Activated B cell treated with CpG ODN at 0.5 μM for 24 hours (primary cell): Measurements from ENCODE around the gene CDH16. TPM values are rescaled to one million over a fixed set of nuclear protein-coding genes. Genes with fewer than 3 reads are reported as not detected.

Experiments used
- ATAC-seq: fragments of 200-7000 bp; cut with Tn5 transposase; one replicate; pipeline ENCODE4 v1.10.0; 2021; ENCODE audit warnings: low read depth, mild to moderate bottlenecking, moderate library complexity
- CTCF ChIA-PET: fragments of 350-600 bp; sonication (Branson Sonifier 250); formaldehyde crosslinking; loops from one replicate; lab custom pipeline; 2021; ENCODE audit warnings: antibody characterized with exemption; lab: Charles Lee
- POLR2A ChIA-PET: fragments of 350-600 bp; sonication (Branson Sonifier 250); formaldehyde crosslinking; loops from one replicate; lab custom pipeline; 2021; ENCODE audit warnings: antibody characterized with exemption; lab: Charles Lee
- DNase-seq: peaks from one replicate; pipeline ENCODE4 v3.0.0; 2022
- H3K27ac Mint-ChIP-seq: one replicate; pipeline ENCODE4 v1.8.0; 2020; ENCODE audit warnings: mixed read lengths
- H3K27me3 Mint-ChIP-seq: one replicate; pipeline ENCODE4 v1.8.0; 2021; ENCODE audit warnings: mixed read lengths
- H3K36me3 Mint-ChIP-seq: one replicate; pipeline ENCODE4 v1.8.0; 2021; ENCODE audit warnings: low read depth, mixed read lengths
- H3K4me1 Mint-ChIP-seq: one replicate; pipeline ENCODE4 v1.8.0; 2021; ENCODE audit warnings: mixed read lengths
- H3K4me3 Mint-ChIP-seq: one replicate; pipeline ENCODE4 v1.8.0; 2020; ENCODE audit warnings: mild to moderate bottlenecking, mixed read lengths
- H3K9me3 Mint-ChIP-seq: one replicate; pipeline ENCODE4 v1.8.0; 2020; ENCODE audit warnings: mixed read lengths
- intact Hi-C: fragments of 100-400 bp; cut with micrococcal nuclease; formaldehyde crosslinking; loops from one replicate; pipeline ENCODE4 v1.15.1; 2024
- total RNA-seq: library from RNA; stranded (reverse); gene quantifications from 2 replicates; pipeline ENCODE4 v1.2.3, GENCODE V29; 2022
- TF ChIP-seq, protein P1 (sequence below): fragments of 200-600 bp; IDR thresholded peaks from one replicate; pipeline ENCODE4 v1.8.0; 2022; ENCODE audit warnings: antibody characterized with exemption, mild to moderate bottlenecking

Gene CDH16
- total RNA-seq, 1 donor from 2014 or later = not detected

GRCh38 chr16:66919569-66920298 lies 1.0 kb upstream of the CDH16 start:
- no peaks in the 10 kb centered on the region for H3K4me1 Mint-ChIP-seq
- intact Hi-C loops = no loop called here
- H3K27me3 Mint-ChIP-seq = peaks cover 27% of the 10 kb centered on the region
- no peak for DNase-seq
- no peak overlapping the region for H3K27ac Mint-ChIP-seq
- POLR2A ChIA-PET = no interaction called here
- no peak for ATAC-seq
- CTCF ChIA-PET = no interaction called here
- H3K36me3 Mint-ChIP-seq = no peaks in the 10 kb centered on the region
- H3K4me3 Mint-ChIP-seq = no peak overlapping the region
- no peaks in the 10 kb centered on the region for H3K9me3 Mint-ChIP-seq
- TF ChIP-seq, protein P1, sequence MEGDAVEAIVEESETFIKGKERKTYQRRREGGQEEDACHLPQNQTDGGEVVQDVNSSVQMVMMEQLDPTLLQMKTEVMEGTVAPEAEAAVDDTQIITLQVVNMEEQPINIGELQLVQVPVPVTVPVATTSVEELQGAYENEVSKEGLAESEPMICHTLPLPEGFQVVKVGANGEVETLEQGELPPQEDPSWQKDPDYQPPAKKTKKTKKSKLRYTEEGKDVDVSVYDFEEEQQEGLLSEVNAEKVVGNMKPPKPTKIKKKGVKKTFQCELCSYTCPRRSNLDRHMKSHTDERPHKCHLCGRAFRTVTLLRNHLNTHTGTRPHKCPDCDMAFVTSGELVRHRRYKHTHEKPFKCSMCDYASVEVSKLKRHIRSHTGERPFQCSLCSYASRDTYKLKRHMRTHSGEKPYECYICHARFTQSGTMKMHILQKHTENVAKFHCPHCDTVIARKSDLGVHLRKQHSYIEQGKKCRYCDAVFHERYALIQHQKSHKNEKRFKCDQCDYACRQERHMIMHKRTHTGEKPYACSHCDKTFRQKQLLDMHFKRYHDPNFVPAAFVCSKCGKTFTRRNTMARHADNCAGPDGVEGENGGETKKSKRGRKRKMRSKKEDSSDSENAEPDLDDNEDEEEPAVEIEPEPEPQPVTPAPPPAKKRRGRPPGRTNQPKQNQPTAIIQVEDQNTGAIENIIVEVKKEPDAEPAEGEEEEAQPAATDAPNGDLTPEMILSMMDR = no peak

GRCh38 chr16:66918355-66918754 lies 330 bp downstream of the CDH16 start:
- H3K4me3 Mint-ChIP-seq = no peak overlapping the region
- H3K27me3 Mint-ChIP-seq = peaks cover 15% of the 10 kb centered on the region
- no peaks in the 10 kb centered on the region for H3K36me3 Mint-ChIP-seq
- intact Hi-C loops = no loop called here
- ChIA-PET CTCF (no interaction called here), POLR2A (no interaction called here)
- TF ChIP-seq, protein P1 = no peak
- H3K4me1 Mint-ChIP-seq = no peaks in the 10 kb centered on the region
- no peak for ATAC-seq
- no peak for DNase-seq
- no peaks in the 10 kb centered on the region for H3K9me3 Mint-ChIP-seq
- no peak overlapping the region for H3K27ac Mint-ChIP-seq

DNA sequence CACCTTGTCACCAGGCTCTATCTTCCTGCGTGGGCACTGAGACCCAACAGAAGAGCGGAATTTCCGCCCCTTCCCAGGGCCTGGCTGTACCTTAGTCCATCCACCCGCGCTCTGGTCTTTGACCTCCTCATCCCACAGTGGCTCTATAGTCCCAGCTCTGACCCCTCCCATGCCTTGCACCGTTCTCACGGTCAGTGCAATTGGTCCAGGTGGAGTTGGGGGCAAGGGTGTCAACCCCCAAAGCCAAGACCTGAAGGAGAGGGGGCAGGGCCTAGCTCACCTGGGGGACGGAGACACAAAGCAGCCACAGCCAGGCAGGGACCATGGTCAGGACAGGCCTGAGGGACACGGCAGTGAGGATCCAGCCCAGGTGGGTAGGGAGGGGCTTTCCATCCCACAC lies 944 bp downstream of the CDH16 start:
- Mint-ChIP-seq H3K4me1 (no peaks in the 10 kb centered on the region), H3K36me3 (no peaks in the 10 kb centered on the region), H3K27me3 (peaks cover 9% of the 10 kb centered on the region), H3K9me3 (no peaks in the 10 kb centered on the region), H3K27ac (no peak overlapping the region), H3K4me3 (no peak overlapping the region)
- intact Hi-C loops = no loop called here
- ATAC-seq (no peak), DNase-seq (no peak)
- CTCF ChIA-PET = interaction anchor here (0.6 kb wide), 1 partner anchor 899 kb away, joined by 3 read pairs; no protein-coding TSS in a partner anchor
- POLR2A ChIA-PET = no interaction called here
- TF ChIP-seq, protein P1 = no peak

DNA sequence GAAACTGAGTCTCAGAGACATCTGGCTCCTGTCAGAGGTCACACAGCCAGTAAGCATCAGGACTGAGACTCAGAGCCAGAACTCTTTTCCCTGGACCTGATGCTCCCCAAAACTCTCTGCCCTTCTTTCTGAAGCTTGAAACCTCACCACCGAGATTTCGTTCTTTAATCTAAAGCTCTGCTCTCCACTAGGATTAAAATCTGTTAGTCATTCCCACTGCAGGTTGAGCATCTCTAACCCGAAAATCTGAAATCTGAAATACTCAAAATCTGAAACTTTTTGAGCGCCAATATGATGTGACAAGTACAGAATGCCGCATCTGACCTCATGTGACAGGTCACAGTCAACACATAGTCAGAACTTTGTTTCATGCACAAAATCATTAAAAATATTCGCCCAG lies 2.2 kb downstream of the CDH16 start:
- ChIA-PET CTCF (no interaction called here), POLR2A (no interaction called here)
- DNase-seq = no peak
- no peaks in the 10 kb centered on the region for H3K36me3 Mint-ChIP-seq
- H3K4me1 Mint-ChIP-seq = no peaks in the 10 kb centered on the region
- intact Hi-C loops = no loop called here
- H3K27ac Mint-ChIP-seq = no peak overlapping the region
- no peaks in the 10 kb centered on the region for H3K9me3 Mint-ChIP-seq
- no peak for ATAC-seq
- TF ChIP-seq, protein P1 = no peak
- peaks cover 9% of the 10 kb centered on the region for H3K27me3 Mint-ChIP-seq
- H3K4me3 Mint-ChIP-seq = no peak overlapping the region

GRCh38 chr16:66915041-66915440 lies 3.6 kb downstream of the CDH16 start:
- ATAC-seq (no peak), DNase-seq (no peak)
- peaks cover 5% of the 10 kb centered on the region for H3K27me3 Mint-ChIP-seq
- H3K4me1 Mint-ChIP-seq = no peaks in the 10 kb centered on the region
- H3K4me3 Mint-ChIP-seq = no peak overlapping the region
- no peaks in the 10 kb centered on the region for H3K36me3 Mint-ChIP-seq
- CTCF ChIA-PET = no interaction called here
- intact Hi-C loops = no loop called here
- no peaks in the 10 kb centered on the region for H3K9me3 Mint-ChIP-seq
- POLR2A ChIA-PET = no interaction called here
- H3K27ac Mint-ChIP-seq = no peak overlapping the region
- TF ChIP-seq, protein P1 = no peak
